Neural cell (in vitro differentiated cells): ENCODE results near the gene HSPB2. TPM values are rescaled to one million over a fixed set of nuclear protein-coding genes. Genes with fewer than 3 reads are reported as not detected.

Experiments used
- polyA plus RNA-seq: library from polyadenylated mRNA; depleted of rRNA; stranded (reverse); fragments of >200 nt; gene quantifications from 2 replicates; pipeline ENCODE4 v1.2.3, GENCODE V29; 2014
- small RNA-seq, 3 experiments: library from RNA; depleted of rRNA; stranded (forward); fragments of <200 nt; gene quantifications; one replicate each; pipeline ENCODE3, GENCODE V24; 2012

HSPB2 gene
- polyA plus RNA-seq, 1 donor from 2014 or later, result not detected

Small RNA genes lying within 50 kb of the gene (small RNA-seq; reads per million reads assigned to genes)
- gene C11orf52 (0 reads per million in 3 experiments), gene GNG5P3 (0 reads per million in 3 experiments), gene RNA5SP351 (0 to 0.08 (median 0) reads per million in 3 experiments), gene RPL37AP8 (0 reads per million in 3 experiments)

Other genes starting within 250 kb of the HSPB2 start
- gene PPP2R1B, start 146.3 kb upstream of the HSPB2 start, polyA plus RNA-seq, result 10.4 and 11.8 TPM in 2 replicates
- gene ALG9, start 41.2 kb upstream of the HSPB2 start, polyA plus RNA-seq, result 82.0 and 92.1 TPM in 2 replicates
- 3.0 and 3.1 TPM in 2 replicates for gene FDXACB1, start 33.6 kb upstream of the HSPB2 start, polyA plus RNA-seq
- 22.0 and 28.1 TPM in 2 replicates for gene CFAP68, start 33.2 kb upstream of the HSPB2 start, polyA plus RNA-seq
- gene CRYAB, start 964 bp upstream of the HSPB2 start, polyA plus RNA-seq, result not detected in 2 replicates
- not detected in 2 replicates for gene C11orf52, start 6.2 kb downstream of the HSPB2 start, polyA plus RNA-seq
- gene DIXDC1, start 24.6 kb downstream of the HSPB2 start, polyA plus RNA-seq, result 54.6 and 59.9 TPM in 2 replicates
- 38.3 and 41.1 TPM in 2 replicates for gene DLAT, start 112.7 kb downstream of the HSPB2 start, polyA plus RNA-seq
- gene PIH1D2, start 161.3 kb downstream of the HSPB2 start, polyA plus RNA-seq, result 4.7 and 12.2 TPM in 2 replicates
- 37.0 and 37.7 TPM in 2 replicates for gene NKAPD1, start 161.6 kb downstream of the HSPB2 start, polyA plus RNA-seq
- gene TIMM8B, start 174.0 kb downstream of the HSPB2 start, polyA plus RNA-seq, result 121 and 139 TPM in 2 replicates
- gene SDHD, start 174.1 kb downstream of the HSPB2 start, polyA plus RNA-seq, result 34.7 and 40.3 TPM in 2 replicates